H1 (cell line): ENCODE data around the gene HIBADH.

ENCODE experiments used
- CTCF ChIP-seq, 3 experiments: IDR thresholded peaks; 1 replicate in 2 of 3; 2 replicates in 1 of 3; pipeline versions ENCODE4 v1.5.1 to v1.6.1; 2011; ENCODE audit warnings: low read length in 3 of 3, mild to moderate bottlenecking in 3 of 3, inconsistent platforms in 2 of 3, low read depth in 1 of 3, moderate library complexity in 1 of 3; ENCODE audit not compliant: insufficient read depth in 1 of 3; ENCODE audit errors: control extremely low read depth in 1 of 3
- EP300 ChIP-seq, 2 experiments: IDR thresholded peaks; 1 replicate in 1 of 2; 2 replicates in 1 of 2; pipeline ENCODE4 v1.6.1; 2011 to 2012; ENCODE audit warnings: low read depth in 2 of 2, low read length in 2 of 2, mild to moderate bottlenecking in 2 of 2, borderline replicate concordance in 1 of 2, inconsistent platforms in 1 of 2, moderate library complexity in 1 of 2
- GABPA ChIP-seq: IDR thresholded peaks from 2 replicates; pipeline ENCODE4 v1.6.1; 2011; ENCODE audit warnings: mild to moderate bottlenecking, low read length, moderate library complexity, borderline replicate concordance; ENCODE audit not compliant: insufficient read depth
- NANOG ChIP-seq: IDR thresholded peaks from 2 replicates; pipeline ENCODE4 v1.6.1; 2011; ENCODE audit warnings: low read length, low read depth, mild to moderate bottlenecking, inconsistent platforms; ENCODE audit not compliant: insufficient read depth, poor library complexity, severe bottlenecking
- SAP30 ChIP-seq: fragments of 300-600 bp; sonication (generic); IDR thresholded peaks from 2 replicates; pipeline ENCODE4 v1.7.1; 2012; ENCODE audit warnings: low read length, moderate library complexity, mild to moderate bottlenecking, inconsistent platforms; ENCODE audit not compliant: insufficient read depth, insufficient replicate concordance
- SP1 ChIP-seq: IDR thresholded peaks from 2 replicates; pipeline ENCODE4 v1.6.1; 2011; ENCODE audit warnings: low read depth, low read length
- TAF1 ChIP-seq: IDR thresholded peaks from 2 replicates; pipeline ENCODE4 v1.6.1; 2011; ENCODE audit warnings: mild to moderate bottlenecking, low read depth, low read length
- TF ChIP-seq, protein P1 (sequence below): IDR thresholded peaks from 2 replicates; pipeline ENCODE4 v1.6.1; 2012; ENCODE audit warnings: inconsistent platforms
- TF ChIP-seq, protein P2 (sequence below): IDR thresholded peaks from 2 replicates; pipeline ENCODE4 v1.6.1; 2011; ENCODE audit warnings: low read depth, mild to moderate bottlenecking, low read length; ENCODE audit not compliant: insufficient read depth

- no peak for TF ChIP-seq SAP30
- TF ChIP-seq, protein P1, sequence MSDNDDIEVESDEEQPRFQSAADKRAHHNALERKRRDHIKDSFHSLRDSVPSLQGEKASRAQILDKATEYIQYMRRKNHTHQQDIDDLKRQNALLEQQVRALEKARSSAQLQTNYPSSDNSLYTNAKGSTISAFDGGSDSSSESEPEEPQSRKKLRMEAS: 0 out of 2 replicates have a peak, but pooled peaks have one; percentile 35
- TF ChIP-seq CTCF (IDR thresholded peaks at IDR 0.05; ENCODE audit: control extremely low read depth in 1 of 3, insufficient read depth in 1 of 3, low read depth in 1 of 3, low read length in 3 of 3): peak; percentile 66 to 85 (median 83)
- TF ChIP-seq SP1: no peak
- TF ChIP-seq NANOG: no peak
- no peak for TF ChIP-seq TAF1
- no peak for TF ChIP-seq EP300 (IDR thresholded peaks at IDR 0.05; ENCODE audit: borderline replicate concordance in 1 of 2, low read depth in 2 of 2, low read length in 2 of 2)
- TF ChIP-seq GABPA: no peak
- TF ChIP-seq, protein P2, sequence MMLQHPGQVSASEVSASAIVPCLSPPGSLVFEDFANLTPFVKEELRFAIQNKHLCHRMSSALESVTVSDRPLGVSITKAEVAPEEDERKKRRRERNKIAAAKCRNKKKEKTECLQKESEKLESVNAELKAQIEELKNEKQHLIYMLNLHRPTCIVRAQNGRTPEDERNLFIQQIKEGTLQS: no peak
Measured at GRCh38 chr7:27689591-27690164, 27.0 kb upstream of the HIBADH start.
